ENCODE measurements around the gene TRABD2B.

TRABD2B gene

DNA sequence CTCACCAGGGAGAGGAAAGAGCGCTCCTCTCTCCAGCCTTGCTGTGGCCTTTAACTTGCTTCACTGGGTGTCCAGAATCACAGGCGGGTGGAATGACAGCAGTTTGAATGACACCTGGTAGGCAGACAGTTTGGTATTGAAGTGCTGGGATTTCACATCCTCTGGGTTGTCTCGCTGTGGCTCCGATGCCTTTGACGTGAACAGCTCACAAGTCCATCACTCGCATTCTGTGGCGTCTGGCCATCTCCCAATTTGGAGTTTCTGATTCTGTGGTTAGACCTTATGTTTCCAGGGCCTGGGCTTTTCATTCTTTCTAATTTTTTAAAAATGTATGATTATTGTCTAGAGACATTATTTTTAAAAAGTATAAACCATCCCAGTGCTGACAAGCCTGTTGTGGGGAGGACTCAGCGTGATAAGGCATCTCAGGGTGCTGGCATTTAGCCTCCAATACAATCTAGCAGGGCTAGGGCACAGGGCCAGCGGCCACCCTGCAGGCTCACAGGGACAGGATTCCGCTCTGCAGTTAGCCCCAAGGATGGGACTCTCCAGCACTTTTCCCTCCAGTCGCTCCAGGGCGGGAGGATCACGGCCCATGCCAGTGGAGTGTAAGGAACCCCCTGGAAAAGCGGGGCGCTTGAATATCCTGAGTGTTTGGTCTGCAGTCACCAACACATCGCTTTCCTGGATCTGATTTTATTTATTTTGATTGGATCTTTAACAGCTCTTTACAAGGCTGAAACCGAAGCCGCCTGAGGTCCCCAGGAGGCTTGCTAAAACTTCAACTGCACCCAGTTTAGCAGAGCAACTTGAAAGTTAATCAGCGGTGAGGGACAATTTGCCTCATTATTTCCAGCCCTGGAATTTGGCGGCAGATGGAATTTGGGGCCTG lies 178.3 kb downstream of the TRABD2B start:
- DNase-seq: no peak

DNA sequence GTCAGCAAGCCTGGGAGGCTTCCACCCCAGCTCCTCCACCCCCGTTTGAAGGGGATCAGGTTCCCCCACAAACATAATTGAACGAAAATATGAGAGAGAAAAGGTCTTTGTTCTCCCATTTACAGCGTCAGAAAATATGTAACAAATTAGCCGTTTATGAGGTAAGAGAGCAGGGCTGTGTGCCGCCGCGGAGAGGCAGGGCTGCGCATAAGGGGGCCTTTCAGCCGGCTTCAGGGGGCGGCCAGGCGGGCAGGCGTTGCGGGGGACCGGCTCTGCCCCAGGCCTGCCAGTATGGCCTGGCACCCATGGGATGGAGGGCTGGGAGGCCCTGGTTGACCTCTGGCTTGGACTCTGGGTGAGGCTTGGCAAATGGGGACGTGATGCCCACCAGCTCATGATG lies 179.3 kb downstream of the TRABD2B start:
- no peak for DNase-seq

DNA sequence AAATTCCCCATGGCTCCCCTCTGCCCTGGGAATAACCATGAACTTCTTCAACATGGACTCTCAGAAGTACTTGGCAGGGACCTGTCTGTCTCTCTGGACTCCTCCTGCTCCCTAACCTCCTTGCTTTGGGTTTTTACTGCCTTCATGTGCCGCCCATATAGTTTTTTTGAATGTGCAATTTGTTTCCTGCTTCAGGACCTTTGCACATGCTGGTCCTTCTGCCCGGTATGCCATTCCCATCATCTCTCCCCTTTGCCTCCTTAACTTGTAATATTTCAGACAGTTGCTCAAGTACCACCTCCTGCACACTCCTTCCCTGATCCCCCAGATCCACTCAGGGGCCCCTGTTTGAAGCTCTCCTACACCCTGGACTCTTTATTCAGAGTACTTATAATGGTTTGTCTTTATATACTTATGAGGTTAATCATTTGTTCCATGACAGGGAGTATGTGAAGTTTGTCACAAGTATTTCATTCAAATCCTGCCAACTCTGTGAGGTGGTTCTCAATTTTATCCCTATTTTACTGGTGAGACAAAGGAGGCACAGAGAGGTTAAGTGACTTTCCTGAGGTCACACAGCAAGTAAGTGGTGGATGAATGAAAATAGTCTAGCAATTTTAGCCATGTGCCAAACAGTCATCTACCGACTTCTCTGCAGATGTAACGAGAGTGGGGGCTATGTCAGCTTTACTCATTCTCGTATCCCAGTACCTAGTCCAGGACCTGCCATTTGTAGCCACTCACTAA lies 180.7 kb downstream of the TRABD2B start:
- no peak for DNase-seq

DNA sequence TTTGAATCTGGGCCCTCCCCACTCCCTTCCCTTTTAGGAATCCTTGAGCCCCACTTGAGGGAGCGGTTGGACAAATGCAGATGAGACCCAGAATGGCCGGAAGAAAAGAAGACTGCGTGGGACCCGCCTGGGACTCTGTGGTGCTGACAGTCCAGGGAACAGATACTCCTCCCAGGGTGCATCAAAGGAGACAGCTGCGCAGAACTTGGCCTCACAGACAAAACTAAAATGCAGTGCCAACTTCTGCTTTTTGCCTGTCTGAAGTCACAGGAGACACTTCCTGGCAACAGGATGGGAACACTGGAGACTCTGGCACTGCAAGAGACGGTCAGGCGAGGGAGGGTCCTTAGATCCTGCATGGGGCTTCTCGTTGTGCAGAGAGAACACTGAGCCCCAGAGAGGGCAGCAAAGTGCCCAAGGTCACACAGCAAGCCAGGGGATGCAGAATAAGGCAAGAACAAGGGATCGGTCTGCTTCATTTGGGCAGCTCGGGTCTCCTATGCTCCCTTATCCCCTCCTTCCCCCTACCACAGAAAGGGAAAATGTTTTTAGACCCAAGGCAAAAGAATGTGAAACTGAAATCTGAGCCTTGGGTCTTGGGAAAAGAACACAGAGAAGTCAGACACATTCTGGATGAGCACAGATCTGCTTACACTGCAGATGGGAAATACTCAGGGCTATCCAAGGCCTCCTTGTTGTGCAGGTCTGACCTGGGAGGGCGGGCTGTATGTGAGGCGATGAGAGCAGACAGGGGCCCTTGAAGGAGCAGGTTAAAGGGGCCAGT lies 182.4 kb downstream of the TRABD2B start:
- no peak for DNase-seq

DNA sequence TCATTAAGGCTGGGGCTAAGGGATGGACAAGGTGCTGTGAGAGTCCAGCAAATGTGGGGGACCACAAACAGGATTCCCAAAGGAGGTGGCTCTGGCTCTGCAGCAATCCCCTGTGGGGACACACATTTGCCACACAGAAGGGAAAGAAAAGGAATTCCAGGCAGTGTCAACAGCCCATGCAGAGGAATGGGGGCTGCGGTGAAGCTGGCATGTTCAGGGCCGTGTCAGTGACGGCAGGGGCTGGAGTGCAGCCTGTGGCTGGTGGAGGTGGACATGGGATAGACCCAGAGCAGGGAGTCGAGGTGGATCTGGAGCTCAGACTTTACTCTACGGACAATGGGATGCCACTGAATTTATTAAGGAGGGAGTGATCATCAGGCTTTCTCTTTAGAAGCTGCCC lies 183.2 kb downstream of the TRABD2B start:
- DNase-seq: no peak

DNA sequence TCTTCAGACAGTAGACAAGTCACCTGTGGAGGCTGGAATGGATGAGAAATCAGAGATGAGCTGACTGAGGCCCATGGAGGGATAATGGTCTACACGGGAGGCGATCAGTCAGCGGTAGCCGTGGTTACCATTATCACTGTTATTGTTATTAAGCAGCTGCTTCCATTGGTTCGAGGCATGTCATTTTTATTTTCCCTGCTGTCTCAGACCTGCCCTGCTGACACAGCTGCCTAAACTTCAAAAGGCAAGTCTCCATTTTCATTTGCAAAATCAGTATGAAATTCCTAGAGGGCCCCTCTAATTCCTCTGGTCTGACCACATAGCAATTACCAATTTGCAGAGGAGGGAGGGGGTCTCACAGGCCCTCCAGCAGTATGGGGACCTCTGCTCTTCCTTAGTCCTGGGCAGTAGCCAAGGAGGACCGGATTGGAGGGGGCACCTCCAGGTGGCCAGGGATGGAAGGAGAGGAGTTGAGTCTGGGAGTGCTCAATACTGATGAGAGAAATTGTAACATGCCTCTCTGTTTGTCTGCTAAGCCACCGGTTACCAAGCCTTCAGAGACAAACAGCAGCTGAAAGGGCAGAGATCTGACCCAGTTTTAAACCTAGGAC lies 184.2 kb downstream of the TRABD2B start:
- no peak for DNase-seq

DNA sequence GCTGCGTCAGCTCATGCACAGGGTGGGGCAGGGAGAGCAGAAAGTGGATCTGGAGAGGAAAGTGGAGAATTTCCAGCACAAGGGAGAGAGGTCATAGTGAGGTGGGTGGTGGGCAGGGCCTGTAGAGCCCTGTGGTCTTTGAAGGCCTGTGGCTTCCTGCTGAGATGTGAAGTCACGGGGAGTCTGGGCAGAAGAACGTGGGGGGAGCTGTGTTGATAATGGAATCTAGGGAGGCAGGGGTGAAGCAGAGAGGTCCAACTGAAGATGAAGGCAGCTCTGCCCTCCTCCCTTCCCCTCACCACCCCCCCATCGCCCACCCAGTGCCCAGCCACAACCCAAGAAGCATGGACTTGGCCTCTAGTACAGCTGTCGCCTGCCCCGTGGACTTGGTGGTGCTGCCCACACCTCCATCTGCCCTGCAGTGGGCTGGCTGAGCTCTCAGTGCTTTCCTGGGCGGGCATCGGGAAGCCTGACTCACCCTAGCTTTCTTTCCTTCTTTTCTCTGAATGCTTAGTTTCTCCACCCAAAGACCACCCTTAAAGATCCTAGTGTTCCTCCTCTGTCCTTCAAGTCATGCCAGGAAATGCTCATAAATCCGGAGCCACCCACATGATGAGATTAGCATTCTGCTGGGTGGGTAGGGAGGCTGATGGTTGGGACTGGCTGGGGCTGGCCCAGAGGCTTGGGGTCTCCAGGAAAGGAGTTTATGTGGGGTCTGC lies 186.1 kb downstream of the TRABD2B start:
- no peak for DNase-seq

DNA sequence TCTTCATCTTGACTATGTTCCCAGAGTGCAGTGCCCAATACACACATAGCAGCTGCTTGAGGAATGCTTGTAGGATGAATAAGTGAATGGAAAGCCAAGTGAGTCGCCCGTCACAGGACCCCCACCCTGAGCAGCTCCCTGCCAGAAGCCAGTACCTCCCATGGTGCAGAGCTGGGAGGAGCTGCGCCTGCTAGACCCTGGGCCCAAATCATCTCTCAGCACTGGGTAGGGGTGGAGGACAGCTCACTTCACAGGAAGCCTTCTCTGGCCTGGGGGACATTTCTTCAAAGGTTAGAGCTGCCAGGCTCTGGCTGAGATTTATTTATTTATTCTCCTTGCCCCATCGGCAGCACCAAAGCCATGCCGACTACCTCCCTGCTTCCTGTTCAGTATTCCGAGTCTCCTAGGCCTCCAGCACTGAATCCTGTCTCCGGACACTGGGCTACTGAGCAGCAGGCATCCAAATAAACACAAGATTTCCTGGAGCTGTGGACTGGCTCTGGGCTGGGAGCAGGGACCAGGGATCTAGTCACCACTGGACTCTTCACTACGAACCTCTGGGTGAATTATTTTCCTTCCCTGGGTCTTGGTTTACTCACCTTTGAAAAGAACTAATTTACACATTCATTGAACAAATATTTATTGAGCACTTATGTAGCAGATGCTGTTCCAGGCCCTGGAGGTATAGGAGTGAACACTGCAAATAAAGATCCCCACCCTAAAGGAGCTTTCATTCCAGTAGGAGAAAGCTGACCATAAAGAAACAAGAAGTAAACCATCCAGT lies 187.7 kb downstream of the TRABD2B start:
- no peak for DNase-seq

DNA sequence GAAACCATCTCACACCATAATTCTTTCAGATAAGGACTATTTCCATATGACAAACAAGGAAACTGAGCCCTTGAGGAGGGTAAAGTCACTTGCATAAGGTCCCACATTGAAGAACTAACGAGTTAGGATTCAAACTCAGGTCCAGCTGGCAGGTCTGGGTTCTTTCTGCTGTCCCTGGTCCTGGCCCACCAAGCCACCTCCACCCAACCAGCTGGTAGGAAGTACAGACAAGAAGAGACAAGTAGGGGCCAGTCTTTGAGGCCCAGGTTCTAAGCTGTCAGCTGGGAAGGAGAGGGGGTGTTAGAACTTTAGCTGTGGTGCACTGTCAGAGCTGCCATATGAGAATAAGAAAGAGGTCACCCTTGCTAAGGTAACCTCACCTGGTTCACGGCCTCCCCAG lies 188.6 kb downstream of the TRABD2B start:
- no peak for DNase-seq

DNA sequence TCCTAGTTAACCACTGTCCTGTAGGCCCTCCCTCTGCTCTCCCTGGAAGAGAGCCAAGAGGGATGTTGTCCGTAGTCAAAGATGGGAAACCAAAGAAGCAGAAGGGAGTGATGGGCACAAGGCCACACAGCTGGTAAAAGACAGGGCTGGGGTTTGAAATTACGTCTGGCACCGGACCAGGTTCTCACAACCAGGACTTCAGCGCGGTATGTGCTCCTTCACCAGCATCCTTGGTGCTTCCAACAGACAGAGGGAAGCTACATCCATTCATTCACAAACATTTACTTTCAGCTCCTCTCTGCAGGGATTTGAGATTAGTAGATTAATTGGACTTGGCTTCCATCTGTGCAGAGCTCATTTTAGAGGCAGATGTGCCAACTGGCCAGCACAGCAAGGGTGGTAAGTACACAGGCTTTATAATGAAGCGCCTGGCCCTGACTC lies 191.2 kb downstream of the TRABD2B start:
- no peak for DNase-seq

DNA sequence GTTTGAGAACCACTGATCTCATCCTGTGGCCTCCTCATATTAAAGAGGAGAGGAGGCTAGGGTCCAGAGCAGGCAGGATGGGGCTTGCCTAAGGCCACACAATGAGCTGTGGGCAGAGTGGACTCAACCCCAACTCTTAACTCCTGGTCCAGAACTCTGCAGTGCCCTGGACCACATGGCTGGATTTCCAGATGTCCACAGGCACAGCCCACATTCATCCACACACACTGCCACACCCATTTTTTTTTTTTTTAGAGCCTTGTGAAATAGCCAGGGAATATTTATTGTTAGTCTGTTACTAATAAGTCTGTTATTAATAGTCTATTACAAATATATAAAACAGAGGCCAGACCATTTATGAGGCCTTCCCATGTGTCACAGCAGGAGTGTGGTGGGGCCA lies 192.2 kb downstream of the TRABD2B start:
- DNase-seq: no peak

DNA sequence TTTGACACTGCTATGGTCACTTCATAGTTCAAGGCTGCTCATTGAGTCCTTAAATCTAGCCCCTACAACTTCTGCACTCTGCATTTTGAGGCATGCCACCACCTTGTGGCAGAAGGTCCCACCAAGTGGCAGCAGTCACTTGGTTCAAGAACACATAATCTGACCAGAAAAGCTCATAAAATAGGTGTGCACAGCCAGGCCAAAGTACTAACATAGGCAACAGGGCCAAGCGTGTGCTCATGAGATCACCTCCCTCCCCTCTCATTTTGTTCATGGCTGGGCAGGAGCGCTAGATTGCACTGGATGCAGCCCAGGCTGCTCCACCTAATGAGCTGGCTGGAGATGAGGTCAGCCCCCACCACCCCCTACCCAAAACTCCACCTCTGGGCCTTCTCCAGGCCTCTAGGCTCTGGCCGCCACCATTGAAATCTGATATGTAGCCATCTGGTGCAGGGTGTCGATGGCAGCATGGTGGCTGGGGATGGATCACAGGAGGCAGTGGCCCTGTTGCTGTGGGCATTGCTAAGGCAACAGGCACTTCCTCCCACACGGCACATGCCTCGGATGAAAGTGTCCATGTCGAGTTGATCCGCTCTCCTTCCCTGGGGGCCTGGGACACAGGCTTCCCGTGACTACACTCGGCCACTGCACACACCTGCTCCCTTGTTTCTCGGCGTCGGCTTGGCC lies 193.2 kb downstream of the TRABD2B start:
- DNase-seq: no peak

DNA sequence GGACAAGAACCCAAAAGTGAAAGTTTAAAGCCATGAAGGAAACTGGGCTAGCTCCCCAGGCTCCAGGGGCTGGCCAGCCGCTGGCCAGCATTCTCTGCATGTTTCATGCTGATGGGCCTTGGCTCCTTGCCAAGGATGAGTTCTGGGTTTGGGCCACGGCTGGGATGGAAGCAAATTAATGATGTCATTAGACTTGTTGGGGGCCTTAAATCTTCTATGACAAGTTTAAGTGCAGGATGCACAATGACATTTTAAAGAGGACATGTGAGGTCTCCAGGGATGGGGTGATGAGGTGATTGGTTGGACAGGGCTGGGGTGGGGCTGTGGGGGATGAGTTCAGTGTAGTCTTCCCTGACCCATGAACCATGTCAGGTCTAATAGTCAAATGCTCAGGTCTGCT lies 199.6 kb downstream of the TRABD2B start:
- no peak for DNase-seq

DNA sequence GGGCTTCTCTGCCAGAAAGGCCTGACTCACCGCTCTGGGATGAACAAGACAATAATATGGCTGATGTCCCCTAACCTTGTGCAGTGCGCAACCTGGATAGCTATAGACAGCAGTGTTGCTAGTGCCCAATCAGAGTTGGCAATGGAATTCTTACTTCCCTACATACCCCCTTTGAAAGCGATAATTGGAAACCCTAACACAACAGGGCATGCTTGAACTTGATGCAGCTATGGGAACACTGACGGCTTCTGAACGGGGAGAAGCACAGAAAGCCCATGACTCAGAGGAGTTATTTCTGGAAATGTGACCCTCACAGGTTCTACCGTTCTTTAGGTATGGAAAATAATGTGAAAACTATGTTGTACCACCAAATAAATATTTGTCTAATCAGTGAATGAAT lies 200.6 kb downstream of the TRABD2B start:
- DNase-seq: no peak

DNA sequence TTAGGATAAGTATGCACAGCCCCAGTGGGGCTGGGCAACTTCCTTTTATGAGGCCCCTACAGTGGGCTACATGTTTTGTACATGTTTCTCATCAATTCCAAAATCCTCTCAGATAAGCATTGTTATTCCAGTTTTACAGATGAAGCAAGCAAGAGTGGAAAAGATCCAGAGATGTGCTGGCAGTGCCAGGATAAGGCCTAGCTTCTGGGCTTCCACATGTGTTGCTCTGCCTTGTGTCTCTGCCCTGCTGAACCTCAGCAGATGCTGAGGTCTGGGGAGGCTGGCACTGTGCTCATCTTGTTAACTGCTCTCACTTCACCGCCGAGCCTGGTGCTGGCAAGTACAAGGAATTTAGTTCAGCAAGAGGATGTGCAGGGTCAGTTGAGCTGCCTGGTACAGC lies 202.1 kb downstream of the TRABD2B start:
- no peak for DNase-seq

DNA sequence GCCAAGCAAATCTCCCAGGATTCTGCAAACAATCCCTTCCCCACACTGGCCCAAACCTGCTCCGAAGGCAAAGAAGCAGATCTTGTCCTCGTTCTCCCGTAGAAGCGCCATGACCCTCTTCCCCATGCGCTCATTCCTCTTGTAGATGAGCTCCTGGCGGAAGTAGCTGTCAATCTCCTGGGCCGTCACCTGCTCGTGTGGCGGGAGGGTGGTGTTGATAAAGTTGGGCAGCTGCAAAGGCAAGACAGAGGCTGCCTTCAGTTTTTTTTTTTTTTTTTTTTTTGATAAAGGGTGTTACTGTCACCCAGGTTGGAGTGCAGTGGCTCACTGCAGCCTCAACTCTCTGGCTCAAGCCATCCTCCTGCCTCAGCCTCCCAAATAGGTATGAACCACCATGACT lies 202.7 kb downstream of the TRABD2B start:
- no peak for DNase-seq

DNA sequence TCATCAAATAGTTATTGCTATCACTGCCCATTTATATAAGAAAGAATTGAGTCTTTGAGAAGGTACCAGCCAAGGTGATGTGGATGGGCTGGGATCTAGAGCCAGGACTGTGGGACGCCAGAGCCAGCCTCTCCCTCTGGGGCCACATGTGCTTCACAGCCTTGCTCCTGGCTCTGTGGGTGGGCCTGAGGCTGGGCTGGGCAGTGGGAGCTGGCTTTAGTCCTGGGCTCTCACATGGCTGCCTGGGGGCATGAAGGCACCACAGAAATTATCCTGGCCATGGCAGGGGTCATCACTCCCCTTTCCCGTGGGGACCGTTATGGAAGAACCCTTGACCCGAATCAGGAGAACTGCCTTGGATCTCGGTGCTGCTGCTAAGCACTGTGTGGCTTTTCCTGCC lies 203.1 kb downstream of the TRABD2B start:
- DNase-seq: no peak

DNA sequence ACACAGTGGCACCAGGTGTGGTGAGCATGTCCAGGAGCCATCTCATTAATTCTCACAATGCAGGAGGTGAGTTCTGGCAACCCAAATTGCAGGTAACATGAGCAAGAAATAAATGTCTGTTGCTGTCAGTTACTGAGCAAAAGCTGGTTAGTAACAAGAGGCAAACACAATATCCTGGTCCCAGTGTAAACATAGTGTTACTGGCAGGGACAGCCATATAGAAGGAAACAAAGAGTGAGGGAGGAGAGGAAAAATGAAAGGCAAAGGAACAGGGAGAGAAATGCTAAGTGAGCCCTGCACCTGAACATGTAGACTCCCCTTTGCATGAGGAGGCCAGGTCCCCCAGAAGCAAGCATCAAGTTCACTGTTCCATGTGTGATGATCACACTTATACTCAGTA lies 203.6 kb downstream of the TRABD2B start:
- no peak for DNase-seq

DNA sequence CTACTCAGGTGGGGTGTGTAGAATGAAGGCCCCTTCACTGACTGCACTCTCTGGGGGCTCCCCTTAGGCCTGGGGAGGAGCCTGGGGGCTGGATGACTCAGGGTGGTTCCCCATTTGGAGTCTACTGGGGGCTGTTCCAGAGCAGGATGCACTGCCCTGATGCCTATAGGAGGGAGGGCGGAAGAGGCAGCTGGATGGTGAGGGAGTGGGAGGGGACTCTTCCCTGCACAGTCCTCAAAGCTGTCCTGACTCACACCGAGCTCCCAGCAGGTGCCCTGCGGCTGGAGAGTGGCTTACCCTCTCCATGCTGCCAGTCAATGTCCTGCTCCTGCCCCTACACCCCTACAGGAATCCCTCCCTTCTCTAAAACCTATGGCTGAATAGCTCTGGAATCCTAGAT lies 204.4 kb downstream of the TRABD2B start:
- no peak for DNase-seq

DNA sequence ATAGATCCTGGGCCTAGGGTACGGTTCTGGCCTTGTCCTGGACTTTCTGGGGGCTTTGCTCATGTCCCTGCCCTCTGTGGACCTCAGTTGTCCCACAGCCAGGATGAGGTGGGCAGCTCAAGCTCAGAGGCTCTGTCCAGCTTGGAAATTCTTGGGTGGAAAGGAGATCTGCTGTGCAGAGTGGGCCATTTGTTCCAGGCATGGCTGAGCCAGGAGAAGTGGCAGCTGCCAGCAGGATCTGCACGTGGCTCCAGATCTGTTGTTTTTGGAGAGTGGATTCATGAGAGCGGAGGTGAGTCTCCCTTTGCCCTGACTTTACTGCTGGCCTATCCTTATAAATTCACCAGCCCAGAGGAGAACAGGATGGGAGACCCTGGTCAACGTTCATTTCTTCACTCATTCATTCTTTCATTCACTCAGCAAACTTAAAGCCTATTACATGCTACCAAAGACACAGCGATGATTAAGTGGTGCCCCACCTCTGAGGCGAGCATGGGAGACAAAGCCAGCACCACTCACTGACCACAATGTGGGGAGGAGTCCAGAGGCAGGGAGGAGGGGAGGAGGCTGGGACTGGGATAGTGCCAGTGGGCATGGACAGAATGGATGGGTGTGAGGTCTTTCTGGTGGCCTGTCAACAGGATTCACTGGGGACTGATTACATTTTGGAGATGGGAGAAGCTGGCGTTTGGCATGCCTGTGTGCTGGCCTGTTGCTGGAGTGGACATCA lies 205.1 kb downstream of the TRABD2B start:
- no peak for DNase-seq

Measured in activated CD8-positive, alpha-beta memory T cell treated with anti-CD3 and anti-CD28 coated beads, Interleukin-2, amount 50 U/mL, for 4 hours (primary cell).